ENCODE results near the gene WDR74. TPM values are rescaled to one million over a fixed set of nuclear protein-coding genes. Genes with fewer than 3 reads are reported as not detected.

The WDR74 gene
- total RNA-seq, 1 experiment from 2014 or later, result 110 TPM

- peak overlapping the region; percentile 71 for H3K27ac Mint-ChIP-seq
- no peaks in the 10 kb centered on the region; the same call in 1 of the 2 replicates for H3K27me3 Mint-ChIP-seq (ENCODE audit: low read depth)
- H3K4me3 Mint-ChIP-seq, result peak overlapping the region; percentile 64
- H3K4me1 Mint-ChIP-seq, result peaks cover 29% of the 10 kb centered on the region
- POLR2A ChIA-PET, result interaction anchor here (0.7 to 3.4 kb wide), 19 partner anchors 15 to 122 kb away, joined by 3 to 25 read pairs (median 5); partner anchors contain the start of genes C11orf98, CSKMT, GNG3 and HNRNPUL2
- H3K9me3 Mint-ChIP-seq, result no peaks in the 10 kb centered on the region
- peak; percentile 93 for DNase-seq (ENCODE audit: low spot score)
- peaks cover 39% of the 10 kb centered on the region for H3K36me3 Mint-ChIP-seq
- CTCF ChIA-PET, result interaction anchor here (0.6 to 4.6 kb wide), 60 partner anchors 10 to 392 kb away, joined by 3 to 121 read pairs (median 5); partner anchors contain the start of genes B3GAT3, BSCL2, C11orf98 and CSKMT
- ATAC-seq, result peak; percentile 61
- TF ChIP-seq CTCF (IDR thresholded peaks at IDR 0.05) (peak; percentile 96), FOXP4 (CRISPR knock-in tag; IDR thresholded peaks at IDR 0.05) (no peak), ESRRA (CRISPR knock-in tag; IDR thresholded peaks at IDR 0.05; ENCODE audit: borderline replicate concordance) (0 out of 2 replicates have a peak, but pooled peaks have one; percentile 22), ZNF121 (CRISPR knock-in tag; IDR thresholded peaks at IDR 0.05) (peak; percentile 97), PRRX2 (CRISPR knock-in tag; IDR thresholded peaks at IDR 0.05) (0 out of 2 replicates have a peak, but pooled peaks have one; percentile 64), AR (CRISPR knock-in tag; IDR thresholded peaks at IDR 0.05) (peak; percentile 57; the same call in 1 of the 2 replicates), ATF6 (CRISPR knock-in tag; IDR thresholded peaks at IDR 0.05) (no peak), ZNF219 (CRISPR knock-in tag; IDR thresholded peaks at IDR 0.05; ENCODE audit: borderline replicate concordance) (no peak), IRF1 (CRISPR knock-in tag; IDR thresholded peaks at IDR 0.05) (no peak), TEAD4 (CRISPR knock-in tag; IDR thresholded peaks at IDR 0.05) (peak; percentile 55; the same call in 1 of the 2 replicates), ARID4B (CRISPR knock-in tag; IDR thresholded peaks at IDR 0.05; ENCODE audit: borderline replicate concordance) (0 out of 2 replicates have a peak, but pooled peaks have one; percentile 47), GTF2I (CRISPR knock-in tag; conservative IDR thresholded peaks at IDR 0.05) (peak; percentile 50; the same call in 1 of the 2 replicates), ERG (CRISPR knock-in tag; IDR thresholded peaks at IDR 0.05) (0 out of 2 replicates have a peak, but pooled peaks have one; percentile 64), KAT7 (CRISPR knock-in tag; IDR thresholded peaks at IDR 0.05; ENCODE audit: borderline replicate concordance) (peak; percentile 53; the same call in 1 of the 2 replicates), SOX15 (CRISPR knock-in tag; IDR thresholded peaks at IDR 0.05) (no peak), HMGXB4 (CRISPR knock-in tag; IDR thresholded peaks at IDR 0.05) (peak; percentile 92), TEAD1 (CRISPR knock-in tag; IDR thresholded peaks at IDR 0.05) (0 out of 2 replicates have a peak, but pooled peaks have one; percentile 55), ZNF138 (CRISPR knock-in tag; conservative IDR thresholded peaks at IDR 0.05) (no peak)
These were observed 52.9 kb downstream of the WDR74 start for GRCh38 chr11:62786318-62787004.

Data from WTC11 (cell line).